Renal cortical epithelial cell (primary cell): ENCODE data around the gene EGFR. TPM values are rescaled to one million over a fixed set of nuclear protein-coding genes. Genes with fewer than 3 reads are reported as not detected.
A peak's percentile ranks its signal among the peaks of the same experiment; 100 is the strongest.

ENCODE experiments used
- DNase-seq: peaks from one replicate; pipeline ENCODE4 v3.0.0-alpha.2; 2011; ENCODE audit warnings: low read depth
- total RNA-seq: library from RNA; depleted of rRNA; stranded (reverse); fragments of >200 nt; gene quantifications from 2 replicates; pipeline ENCODE4 v1.2.3, GENCODE V29; 2014

The EGFR gene
- total RNA-seq, 1 donor from 2014 or later = 97.1 TPM

DNA sequence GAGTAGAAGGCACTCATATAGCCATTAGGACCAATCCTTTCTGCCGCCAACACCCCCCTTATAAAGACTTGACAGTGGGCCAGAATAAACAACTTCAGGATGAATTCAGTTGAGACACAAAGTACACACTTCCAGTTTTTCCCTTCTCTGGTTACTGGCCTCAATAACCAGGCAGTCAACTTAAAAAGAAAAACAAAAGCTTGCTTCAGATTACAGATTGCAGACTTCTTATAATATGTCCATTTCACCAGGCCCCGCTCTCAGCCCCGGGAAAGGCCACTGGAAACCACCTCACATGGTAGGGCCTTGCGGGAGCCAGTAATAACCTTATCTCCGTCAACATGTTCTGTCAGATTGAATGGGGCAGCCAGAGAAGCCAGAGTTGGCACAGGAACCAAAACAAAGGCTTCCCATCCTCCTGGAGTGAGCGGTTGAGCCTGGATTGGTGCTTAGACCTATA lies 108.8 kb downstream of the EGFR start:
- DNase-seq = peak; percentile 76

DNA sequence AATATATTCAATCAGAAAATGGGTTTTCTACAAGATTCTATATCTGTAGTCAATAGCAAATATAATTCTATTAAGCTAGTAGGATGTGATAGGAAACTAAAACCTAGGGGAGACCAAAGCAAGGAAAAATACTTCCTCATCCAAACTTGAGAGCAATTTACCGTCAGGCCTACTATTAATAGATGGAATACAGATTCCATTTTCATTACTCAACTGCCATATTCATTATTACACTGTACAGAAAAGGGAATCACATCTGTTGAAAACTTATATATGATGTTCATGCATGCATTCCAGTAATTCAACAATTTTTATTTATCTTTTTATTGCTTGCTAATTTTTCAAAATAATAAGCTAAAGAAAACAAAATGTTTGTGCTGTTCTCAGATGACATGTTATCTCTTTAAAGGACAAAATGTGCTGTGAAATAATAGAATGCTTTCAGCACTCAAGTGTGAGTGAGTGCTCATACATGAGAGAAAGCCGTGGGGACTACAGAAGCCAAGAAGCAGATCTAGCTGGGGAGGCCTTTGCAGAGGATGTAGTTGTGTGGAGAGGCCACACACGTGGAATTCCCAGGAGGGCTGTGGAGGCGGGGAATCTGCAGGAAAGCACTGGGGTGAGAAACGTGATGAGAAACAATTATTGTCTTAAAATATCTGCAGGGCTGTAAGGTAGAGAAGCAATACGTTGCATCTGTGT lies 110.0 kb downstream of the EGFR start:
- no peak for DNase-seq

DNA sequence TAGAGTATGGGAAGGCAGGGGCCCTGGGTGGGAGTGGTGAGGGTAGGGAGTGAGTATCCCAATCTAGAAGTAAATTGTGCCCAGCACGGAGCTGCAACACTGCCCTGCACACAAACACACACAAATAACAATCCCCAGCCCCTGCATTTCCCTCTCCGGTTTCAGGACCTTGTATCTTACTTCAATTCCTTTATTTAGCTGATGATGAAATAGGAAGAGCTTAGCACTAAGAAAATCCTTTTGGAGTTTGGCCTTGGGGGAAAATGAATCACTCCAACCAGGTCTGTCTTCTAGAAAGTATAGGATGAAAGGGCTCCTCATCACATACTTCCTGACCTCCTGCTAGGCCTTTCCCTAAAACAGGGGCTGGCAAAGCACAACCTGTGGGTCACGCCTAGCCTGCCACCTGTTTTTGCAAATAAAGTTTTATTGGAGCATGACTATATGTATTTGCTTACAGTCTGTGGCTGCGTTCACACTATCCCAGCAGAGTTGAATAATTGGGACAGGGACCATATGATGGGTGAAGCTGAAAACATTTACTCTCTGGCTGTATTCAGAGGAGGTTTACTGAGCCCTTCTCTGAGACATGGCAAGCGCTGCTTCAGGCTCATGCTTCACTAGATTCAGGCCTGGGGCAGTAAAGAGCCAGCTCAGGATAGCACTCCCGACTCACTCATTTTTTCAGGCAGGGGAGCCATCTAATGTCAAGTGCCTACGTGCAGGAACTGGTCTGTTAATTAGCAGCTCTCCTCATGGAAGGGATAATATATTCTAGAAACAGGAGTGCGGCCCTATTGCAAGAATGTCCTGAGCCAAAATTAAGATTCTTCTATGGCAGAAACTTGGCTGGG lies 111.0 kb downstream of the EGFR start:
- peak; percentile 84 for DNase-seq

- peak; percentile 85 for DNase-seq
Measured at GRCh38 chr7:55130395-55131141, 111.8 kb downstream of the EGFR start.

DNA sequence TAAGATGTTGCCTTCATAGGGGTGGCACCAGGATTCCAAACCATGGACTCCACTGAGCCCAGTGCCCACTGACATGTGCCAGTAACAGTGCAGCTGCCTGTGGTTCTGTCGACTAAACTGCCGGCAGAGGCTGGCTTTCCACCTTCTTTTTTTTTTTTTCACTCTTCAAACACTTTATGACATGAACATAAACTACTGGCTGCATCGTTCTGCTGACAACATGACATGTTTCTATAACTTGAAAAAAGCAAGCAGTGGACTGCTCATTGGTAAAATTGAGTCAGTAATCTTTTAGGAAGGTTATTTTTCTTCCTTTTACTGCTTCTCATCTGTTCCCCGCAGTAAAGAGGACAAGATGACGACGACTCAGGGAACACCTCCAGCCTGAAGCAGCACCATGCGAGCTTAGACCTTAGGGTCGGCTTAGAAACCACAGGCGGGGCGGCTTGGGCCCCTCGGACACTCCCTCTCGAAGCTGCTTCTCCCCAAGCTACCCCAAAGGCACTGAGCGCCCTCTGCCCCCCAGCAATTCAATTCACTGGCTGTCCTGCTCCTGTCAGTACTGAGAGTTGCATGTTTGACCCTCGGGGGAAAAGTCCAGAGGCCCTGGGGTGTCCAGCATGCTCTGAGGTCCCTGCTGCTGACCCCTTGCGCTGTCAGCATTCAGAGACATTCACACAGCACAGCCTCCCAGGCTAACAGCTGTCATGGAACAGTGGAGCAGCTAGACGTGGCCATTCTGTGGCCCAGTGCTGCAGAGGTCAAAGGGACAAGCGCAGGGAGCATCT lies 112.5 kb downstream of the EGFR start:
- no peak for DNase-seq

DNA sequence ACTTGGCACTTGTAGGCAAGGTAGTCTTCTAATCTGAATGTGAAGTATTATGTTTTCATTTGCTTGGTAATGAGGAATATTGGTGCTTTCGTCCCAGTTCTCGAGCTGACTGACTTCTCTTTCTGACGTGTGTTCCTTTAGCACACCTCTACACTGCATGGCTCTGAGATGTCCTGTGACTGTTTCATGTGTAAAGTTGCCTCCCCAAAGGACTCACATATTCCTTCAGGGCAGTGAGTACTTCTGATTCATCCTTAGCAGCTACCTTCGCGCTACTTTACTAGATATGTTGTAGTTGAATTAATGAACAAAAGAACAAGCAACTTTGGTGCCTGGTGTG lies 113.7 kb downstream of the EGFR start:
- DNase-seq = no peak

DNA sequence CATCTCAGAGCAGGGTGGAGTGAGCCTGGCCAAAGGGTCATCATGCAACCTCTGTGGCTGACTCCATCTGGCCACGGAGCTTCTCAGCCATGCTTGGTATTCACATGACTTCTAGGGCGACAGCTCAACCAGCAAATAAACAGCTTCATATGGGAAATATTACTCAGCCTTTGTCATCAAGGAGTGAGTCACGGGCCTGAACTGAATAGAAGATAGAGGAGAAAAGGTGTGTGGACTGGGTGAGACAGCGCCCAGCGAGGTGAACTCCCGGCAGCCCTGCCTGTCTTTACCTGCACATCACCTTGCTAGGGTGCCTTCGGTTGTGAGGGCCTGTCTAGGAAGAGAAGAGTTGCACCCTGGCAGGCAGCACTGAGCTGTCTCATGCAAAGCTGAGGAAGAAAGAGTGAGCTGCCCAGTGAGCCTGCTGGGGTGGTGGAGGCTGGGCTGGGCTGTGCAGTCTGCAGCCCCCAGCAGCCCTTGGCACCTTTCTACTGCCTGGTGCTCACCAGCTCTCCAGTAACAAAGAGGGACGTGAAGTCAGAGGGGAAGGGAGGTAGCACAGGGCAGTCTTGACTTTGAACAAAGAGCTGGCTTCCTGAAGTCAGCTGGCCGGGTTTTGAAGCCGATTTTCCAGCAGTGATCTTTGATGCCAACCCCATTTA lies 114.2 kb downstream of the EGFR start:
- peak; percentile 99 for DNase-seq

DNA sequence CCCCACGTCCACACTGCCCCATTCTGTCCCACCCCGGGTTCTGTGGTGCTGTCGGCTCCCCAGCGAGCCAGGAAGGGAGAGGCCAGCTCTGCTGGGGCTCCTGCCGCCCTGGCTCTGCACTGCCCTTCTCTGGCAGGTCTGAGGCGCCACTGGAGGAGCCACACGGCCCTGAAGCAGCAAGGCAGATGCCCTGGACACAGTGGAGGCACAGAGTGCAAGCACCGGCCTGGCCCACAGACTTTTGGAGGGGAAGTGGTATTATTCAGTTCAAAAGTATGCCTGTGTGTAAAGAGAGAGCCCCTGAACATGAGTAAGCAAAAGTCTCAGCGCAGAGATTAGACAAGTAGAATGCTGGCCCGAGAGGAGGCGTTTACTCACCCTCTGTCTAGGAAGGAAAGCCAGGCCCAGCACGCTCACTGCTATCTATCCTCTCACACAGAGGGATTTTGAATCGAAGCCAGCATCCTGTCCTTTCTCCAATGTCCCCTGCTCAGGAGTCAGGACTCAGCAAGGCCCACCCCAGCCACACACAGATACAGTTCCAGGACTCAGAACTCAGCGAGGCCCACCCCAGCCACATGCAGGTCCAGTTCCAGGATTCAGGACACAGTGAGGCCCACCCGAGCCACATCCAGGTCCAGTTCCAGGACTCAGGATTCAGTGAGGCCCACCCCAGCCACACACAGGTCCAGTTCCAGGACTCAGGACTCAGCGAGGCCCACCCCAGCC lies 115.0 kb downstream of the EGFR start:
- peak; percentile 87 for DNase-seq

DNA sequence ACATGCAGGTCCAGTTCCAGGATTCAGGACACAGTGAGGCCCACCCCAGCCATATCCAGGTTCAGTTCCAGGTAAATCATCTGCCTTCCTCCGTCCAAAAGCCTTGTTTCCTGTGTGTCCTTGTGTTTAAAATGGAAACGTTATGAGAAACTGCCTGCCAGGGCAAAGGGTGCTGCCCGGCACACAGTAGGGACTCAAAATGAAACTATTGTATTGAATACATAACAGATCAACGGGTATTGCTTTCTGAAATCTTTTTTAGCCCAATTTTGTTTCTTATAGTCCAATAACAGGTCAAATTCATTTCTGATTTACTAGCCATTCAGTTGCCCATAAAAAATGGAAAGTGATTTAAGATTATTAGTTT lies 115.5 kb downstream of the EGFR start:
- DNase-seq = no peak

DNA sequence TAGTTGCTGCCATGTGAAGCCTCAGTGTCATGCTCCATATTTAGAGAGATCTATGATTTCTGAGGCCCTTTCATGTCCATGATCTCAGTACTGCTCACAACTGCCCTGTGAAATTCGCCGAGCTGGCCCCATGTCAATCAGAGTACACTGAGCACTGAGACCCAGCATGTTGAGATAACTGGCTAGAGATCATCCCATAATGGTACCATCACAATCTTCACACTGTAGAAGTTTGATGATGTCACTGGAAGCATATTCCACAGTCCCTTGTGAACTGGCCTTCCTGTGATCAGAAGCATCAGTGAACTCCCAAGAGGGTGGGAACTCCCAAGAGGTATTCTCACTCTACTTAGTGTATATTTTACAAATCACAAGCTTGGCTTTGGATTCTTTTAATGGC lies 116.0 kb downstream of the EGFR start:
- DNase-seq = no peak

DNA sequence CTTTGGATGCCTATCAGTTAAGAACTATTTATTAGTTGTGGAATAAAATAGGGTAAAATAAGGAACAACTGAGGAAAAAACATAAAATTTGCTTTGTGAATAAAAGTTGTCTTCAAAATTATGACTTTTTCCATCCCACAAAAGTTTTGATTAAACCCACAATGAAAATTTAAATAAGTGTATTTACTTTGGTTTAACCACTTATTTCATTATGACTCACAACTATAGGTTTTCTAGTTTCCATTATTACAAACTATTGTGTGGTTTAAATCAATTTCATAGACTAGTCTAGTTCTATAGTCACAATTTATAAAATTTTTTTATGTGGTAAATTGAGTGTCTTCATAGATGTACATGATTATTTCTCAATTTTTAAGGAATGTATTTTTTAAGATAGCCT lies 116.6 kb downstream of the EGFR start:
- DNase-seq = no peak

- no peak for DNase-seq
Measured at GRCh38 chr7:55138663-55139062, 119.8 kb downstream of the EGFR start.

- DNase-seq = peak; percentile 77
Measured at GRCh38 chr7:55140221-55140940, 121.6 kb downstream of the EGFR start.

DNA sequence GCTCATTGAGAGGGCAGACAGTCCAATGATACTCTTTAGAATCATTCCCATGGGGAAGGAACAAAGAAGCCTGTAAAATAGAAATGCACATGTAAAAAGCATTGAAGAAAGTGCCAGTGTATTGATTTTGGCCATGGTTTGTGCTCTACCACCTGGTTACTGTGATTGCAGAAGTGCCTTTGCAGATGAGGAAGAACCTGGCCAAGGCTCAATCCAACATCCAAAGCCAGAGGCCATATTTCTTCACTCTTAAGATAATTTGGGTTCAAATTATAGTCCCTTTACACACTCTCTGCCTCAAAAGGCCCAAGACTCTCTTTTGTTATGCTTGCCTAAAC lies 122.1 kb downstream of the EGFR start:
- DNase-seq = no peak

DNA sequence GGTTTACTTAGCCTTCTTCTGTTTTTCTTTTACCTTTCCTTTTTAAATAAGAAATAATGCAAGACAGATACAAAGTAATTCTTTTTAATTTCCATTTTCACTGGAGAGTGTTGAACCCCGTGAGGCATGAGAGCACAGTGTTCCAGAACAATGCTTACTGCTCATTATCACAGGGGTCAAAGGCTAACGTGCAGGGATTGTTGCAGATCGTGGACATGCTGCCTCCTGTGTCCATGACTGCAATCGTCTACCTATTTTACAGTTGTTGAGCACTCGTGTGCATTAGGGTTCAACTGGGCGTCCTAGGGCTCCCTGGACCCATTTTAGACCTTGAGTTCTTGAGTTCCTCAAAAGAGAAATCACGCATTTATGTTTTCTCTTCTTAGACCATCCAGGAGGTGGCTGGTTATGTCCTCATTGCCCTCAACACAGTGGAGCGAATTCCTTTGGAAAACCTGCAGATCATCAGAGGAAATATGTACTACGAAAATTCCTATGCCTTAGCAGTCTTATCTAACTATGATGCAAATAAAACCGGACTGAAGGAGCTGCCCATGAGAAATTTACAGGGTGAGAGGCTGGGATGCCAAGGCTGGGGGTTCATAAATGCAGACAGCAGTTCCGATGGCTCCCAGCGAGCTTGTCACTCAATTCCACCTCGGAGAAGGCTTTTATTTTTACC lies 124.2 kb downstream of the EGFR start:
- no peak for DNase-seq

DNA sequence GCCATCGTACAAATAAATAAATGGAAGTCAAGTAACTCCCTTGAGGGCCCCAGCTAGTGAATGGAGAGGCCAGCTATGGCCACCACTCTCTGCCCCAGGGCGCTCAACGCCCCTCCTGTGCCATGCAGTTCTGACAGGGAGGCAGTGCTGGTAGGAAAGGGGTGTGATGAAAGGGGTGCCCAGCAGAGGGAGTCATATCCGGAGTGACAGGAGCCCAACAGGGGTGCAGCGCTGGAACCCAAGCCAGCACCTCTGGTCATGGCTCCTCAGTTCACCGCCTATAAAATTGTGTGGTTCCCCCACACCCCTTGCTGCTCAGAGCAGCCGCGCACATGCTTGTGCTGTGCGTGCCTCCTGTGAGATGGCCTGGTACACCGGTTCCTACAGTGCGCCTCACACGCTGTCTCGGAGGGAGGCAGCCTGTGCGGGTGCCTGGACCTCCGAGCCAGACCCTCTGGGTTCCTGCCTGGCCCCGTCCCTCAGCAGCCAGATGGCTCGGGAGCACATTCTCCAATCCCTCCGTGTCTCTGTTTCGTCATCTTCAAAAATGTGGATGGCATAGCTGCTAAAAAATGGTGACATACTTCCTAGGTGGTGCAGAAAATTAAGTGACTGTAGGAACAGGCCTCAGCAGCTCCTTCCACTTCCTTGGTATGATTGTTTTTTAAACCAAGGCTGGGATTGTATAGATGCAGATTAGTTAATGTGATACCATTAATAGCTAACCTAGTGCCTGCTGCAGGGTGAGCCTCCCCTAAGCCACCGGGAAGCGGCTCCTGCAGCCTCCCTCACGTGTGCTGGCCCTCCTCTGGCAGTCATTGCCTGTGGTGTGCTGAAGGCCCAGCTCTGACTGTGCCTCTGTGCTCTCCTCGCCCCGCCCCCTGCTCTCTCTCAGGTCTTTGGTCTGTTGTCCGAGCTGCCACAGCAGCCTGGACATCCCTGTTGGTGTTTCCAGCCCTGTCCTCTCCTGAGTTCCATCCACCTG lies 125.8 kb downstream of the EGFR start:
- DNase-seq = peak; percentile 88

DNA sequence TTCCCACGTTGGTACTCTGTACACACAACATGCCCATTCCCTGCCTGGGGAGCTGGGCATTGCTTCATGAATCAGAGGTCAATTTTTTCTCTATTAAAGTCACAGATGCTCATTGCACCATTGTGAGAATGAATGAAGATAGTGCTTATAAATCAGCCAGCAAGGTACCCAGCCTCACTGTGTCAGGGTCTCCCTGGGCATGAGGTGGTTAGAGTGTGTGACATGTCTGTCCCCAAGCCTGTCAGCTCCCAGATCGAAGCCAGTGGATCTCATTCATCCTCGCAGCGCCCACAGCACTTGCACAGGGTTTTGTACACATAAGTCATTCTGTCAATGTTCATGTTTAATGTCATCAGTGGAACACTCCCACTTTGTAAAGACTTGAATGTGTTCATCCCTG lies 126.8 kb downstream of the EGFR start:
- no peak for DNase-seq

- no peak for DNase-seq
Measured at GRCh38 chr7:55147101-55147500, 128.3 kb downstream of the EGFR start.
